HEK293 (cell line): Measurements from ENCODE around the gene DDIT3.

Source experiments
- CTCF ChIA-PET: fragments of 350-600 bp; formaldehyde crosslinking; extraction: SDS; loops from one replicate; lab custom pipeline; 2021; ENCODE audit warnings: antibody characterized with exemption; lab: Yijun Ruan, JAX
- POLR2A ChIA-PET: fragments of 300-600 bp; formaldehyde crosslinking; extraction: SDS; loops from one replicate; lab custom pipeline; 2020; ENCODE audit warnings: antibody characterized with exemption, inconsistent platforms; lab: Yijun Ruan, JAX
- H3K27ac ChIP-seq: fragments of 200-500 bp; sonication (Bioruptor generic); 2 replicates; pipeline ENCODE4 v1.5.1; 2014; ENCODE audit warnings: low read depth, low read length, control low read depth, inconsistent platforms; ENCODE audit errors: extremely low read depth
- H3K36me3 ChIP-seq, 2 experiments: fragments of 200-500 bp in 1 of 2; sonication (Bioruptor generic) in 1 of 2; 1 replicate in 1 of 2; 2 replicates in 1 of 2; pipeline ENCODE4 v1.5.1; 2014 to 2017; ENCODE audit warnings: inconsistent platforms in 2 of 2, low read length in 2 of 2; ENCODE audit not compliant: control insufficient read depth in 2 of 2, insufficient read depth in 1 of 2
- H3K4me1 ChIP-seq: fragments of 200-500 bp; sonication (Bioruptor generic); 2 replicates; pipeline ENCODE4 v1.5.1; 2014; ENCODE audit warnings: mild to moderate bottlenecking, low read length, inconsistent platforms; ENCODE audit not compliant: control insufficient read depth, insufficient read depth
- H3K4me3 ChIP-seq: 2 replicates; pipeline ENCODE4 v1.5.1; 2011; ENCODE audit warnings: low read depth, mild to moderate bottlenecking, control low read depth, low read length, moderate library complexity
- H3K9me3 ChIP-seq: fragments of 200-500 bp; sonication (Bioruptor generic); 2 replicates; pipeline ENCODE4 v1.5.1; 2014; ENCODE audit warnings: low read depth, low read length, inconsistent platforms; ENCODE audit not compliant: control insufficient read depth, insufficient read depth
- GLIS2 ChIP-seq: fragments of 450-650 bp; formaldehyde crosslinking; IDR thresholded peaks from 2 replicates; pipeline ENCODE4 v1.5.1; 2016; ENCODE audit warnings: missing biosample characterization, missing genetic modification characterization
- KLF1 ChIP-seq: fragments of 450-650 bp; formaldehyde crosslinking; IDR thresholded peaks from 2 replicates; pipeline ENCODE4 v1.5.1; 2016; ENCODE audit warnings: missing biosample characterization, missing genetic modification characterization
- KLF16 ChIP-seq: fragments of 450-650 bp; formaldehyde crosslinking; IDR thresholded peaks from 2 replicates; pipeline ENCODE4 v1.5.1; 2017; ENCODE audit warnings: missing biosample characterization, missing genetic modification characterization
- KLF7 ChIP-seq: fragments of 450-650 bp; formaldehyde crosslinking; IDR thresholded peaks from 2 replicates; pipeline ENCODE4 v1.5.1; 2016; ENCODE audit warnings: missing biosample characterization, missing genetic modification characterization, borderline replicate concordance
- KLF9 ChIP-seq: fragments of 450-650 bp; formaldehyde crosslinking; IDR thresholded peaks from 2 replicates; pipeline ENCODE4 v1.5.1; 2016; ENCODE audit warnings: missing biosample characterization, missing genetic modification characterization, low read depth
- OVOL3 ChIP-seq: fragments of 450-650 bp; formaldehyde crosslinking; IDR thresholded peaks from 2 replicates; pipeline ENCODE4 v1.5.1; 2016; ENCODE audit warnings: missing biosample characterization, missing genetic modification characterization
- SP2 ChIP-seq: fragments of 450-650 bp; formaldehyde crosslinking; IDR thresholded peaks from 2 replicates; pipeline ENCODE4 v1.5.1; 2016; ENCODE audit warnings: missing biosample characterization, missing genetic modification characterization
- ZEB2 ChIP-seq: fragments of 450-650 bp; formaldehyde crosslinking; IDR thresholded peaks from 2 replicates; pipeline ENCODE4 v1.5.1; 2016; ENCODE audit warnings: missing biosample characterization, missing genetic modification characterization
- ZFP69B ChIP-seq: fragments of 450-650 bp; formaldehyde crosslinking; IDR thresholded peaks from 2 replicates; pipeline ENCODE4 v1.5.1; 2016; ENCODE audit warnings: missing biosample characterization, missing genetic modification characterization
- ZNF155 ChIP-seq: fragments of 450-650 bp; formaldehyde crosslinking; IDR thresholded peaks from 2 replicates; pipeline ENCODE4 v1.5.1; 2016; ENCODE audit warnings: missing biosample characterization, missing genetic modification characterization
- ZNF341 ChIP-seq: fragments of 450-650 bp; formaldehyde crosslinking; IDR thresholded peaks from 2 replicates; pipeline ENCODE4; 2016; ENCODE audit warnings: low read depth, missing biosample characterization, missing genetic modification characterization
- ZNF366 ChIP-seq: fragments of 450-650 bp; formaldehyde crosslinking; conservative IDR thresholded peaks from 2 replicates; pipeline ENCODE4 v1.5.1; 2016; ENCODE audit warnings: missing biosample characterization, missing genetic modification characterization
- ZNF394 ChIP-seq: fragments of 450-650 bp; formaldehyde crosslinking; IDR thresholded peaks from 2 replicates; pipeline ENCODE4 v1.5.1; 2016; ENCODE audit warnings: missing biosample characterization, missing genetic modification characterization, mild to moderate bottlenecking, moderate library complexity, borderline replicate concordance
- ZNF423 ChIP-seq: fragments of 450-650 bp; formaldehyde crosslinking; IDR thresholded peaks from 2 replicates; pipeline ENCODE4 v1.5.1; 2016; ENCODE audit warnings: missing biosample characterization, missing genetic modification characterization
- ZNF501 ChIP-seq: fragments of 450-650 bp; formaldehyde crosslinking; IDR thresholded peaks from 2 replicates; pipeline ENCODE4 v1.5.1; 2016; ENCODE audit warnings: missing biosample characterization, missing genetic modification characterization
- ZNF596 ChIP-seq: fragments of 450-650 bp; IDR thresholded peaks from 2 replicates; pipeline ENCODE4 v1.5.0; 2018; ENCODE audit warnings: missing biosample characterization, mild to moderate bottlenecking, missing genetic modification characterization, moderate library complexity
- ZNF629 ChIP-seq: fragments of 450-650 bp; formaldehyde crosslinking; IDR thresholded peaks from 2 replicates; pipeline ENCODE4 v1.5.1; 2017; ENCODE audit warnings: missing biosample characterization, missing genetic modification characterization
- ZNF747 ChIP-seq: fragments of 450-650 bp; formaldehyde crosslinking; IDR thresholded peaks from 2 replicates; pipeline ENCODE4 v1.5.1; 2016; ENCODE audit warnings: missing biosample characterization, missing genetic modification characterization
- TF ChIP-seq, protein P1 (sequence below): fragments of 450-650 bp; formaldehyde crosslinking; IDR thresholded peaks from 2 replicates; pipeline ENCODE4 v1.5.1; 2016; ENCODE audit warnings: missing biosample characterization, missing genetic modification characterization
- TF ChIP-seq, protein P2 (sequence below): fragments of 450-650 bp; formaldehyde crosslinking; IDR thresholded peaks from 2 replicates; pipeline ENCODE4; 2016; ENCODE audit warnings: missing biosample characterization, missing genetic modification characterization
- TF ChIP-seq, protein P3 (sequence below): fragments of 450-650 bp; formaldehyde crosslinking; IDR thresholded peaks from 2 replicates; pipeline ENCODE4 v1.5.1; 2016; ENCODE audit warnings: missing biosample characterization, missing genetic modification characterization
- TF ChIP-seq, protein P4 (sequence below): fragments of 450-650 bp; formaldehyde crosslinking; optimal IDR thresholded peaks from 2 replicates; pipeline ENCODE3; 2016; ENCODE audit warnings: missing biosample characterization, mild to moderate bottlenecking, missing genetic modification characterization

Gene DDIT3

DNA sequence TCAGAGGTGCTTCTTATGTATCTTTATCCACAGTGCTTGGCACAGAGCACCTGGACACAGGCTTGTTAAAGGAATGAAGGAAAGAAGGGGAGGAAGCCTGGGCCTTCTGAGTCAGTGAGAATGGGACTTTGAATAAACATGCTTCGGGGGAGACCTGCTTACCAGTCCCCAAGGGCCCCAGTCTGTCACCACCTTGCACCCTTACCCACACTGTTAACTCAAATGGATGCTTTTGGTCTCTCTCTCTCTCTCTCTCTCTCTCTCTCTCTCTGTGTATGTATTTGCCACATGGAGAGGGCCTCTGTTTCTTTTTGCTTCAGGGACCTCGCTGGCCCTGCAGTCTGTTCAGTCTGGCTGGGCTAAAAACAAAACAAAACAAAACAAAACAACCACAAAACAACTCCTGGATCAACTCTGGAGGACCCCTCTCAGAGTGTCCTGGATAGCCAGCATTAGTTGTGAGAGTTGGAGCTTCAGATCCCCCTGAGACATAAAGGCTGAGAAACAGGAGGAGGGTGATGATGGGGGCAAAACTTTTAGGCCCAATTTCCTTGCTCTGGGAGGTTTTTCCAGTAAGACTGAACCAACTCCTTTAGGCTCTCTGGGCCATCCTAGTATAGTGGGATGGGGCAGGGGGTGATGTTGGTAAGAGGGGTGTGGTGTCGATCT lies 31.5 kb upstream of the DDIT3 start:
- no peak overlapping the region for H3K4me3 ChIP-seq
- peaks cover 2% of the 10 kb centered on the region; the same call in 1 of the 2 replicates for H3K4me1 ChIP-seq
- TF ChIP-seq SP2 (tag by site-specific recombination) (no peak), ZNF596 (tag by site-specific recombination) (peak; percentile 83)
- TF ChIP-seq, all 188 proteins: peak for 1
- no peaks in the 10 kb centered on the region for H3K9me3 ChIP-seq
- H3K27ac ChIP-seq, result no peak overlapping the region
- H3K36me3 ChIP-seq, result no peaks in the 10 kb centered on the region
- CTCF ChIA-PET, result interaction anchor here (0.6 to 2.2 kb wide), 5 partner anchors 20 to 174 kb away, joined by 3 to 11 read pairs (median 4); no protein-coding TSS in a partner anchor
- POLR2A ChIA-PET, result interaction anchor here (0.9 kb wide), 1 partner anchor 33 kb away, joined by 4 read pairs; no protein-coding TSS in a partner anchor

DNA sequence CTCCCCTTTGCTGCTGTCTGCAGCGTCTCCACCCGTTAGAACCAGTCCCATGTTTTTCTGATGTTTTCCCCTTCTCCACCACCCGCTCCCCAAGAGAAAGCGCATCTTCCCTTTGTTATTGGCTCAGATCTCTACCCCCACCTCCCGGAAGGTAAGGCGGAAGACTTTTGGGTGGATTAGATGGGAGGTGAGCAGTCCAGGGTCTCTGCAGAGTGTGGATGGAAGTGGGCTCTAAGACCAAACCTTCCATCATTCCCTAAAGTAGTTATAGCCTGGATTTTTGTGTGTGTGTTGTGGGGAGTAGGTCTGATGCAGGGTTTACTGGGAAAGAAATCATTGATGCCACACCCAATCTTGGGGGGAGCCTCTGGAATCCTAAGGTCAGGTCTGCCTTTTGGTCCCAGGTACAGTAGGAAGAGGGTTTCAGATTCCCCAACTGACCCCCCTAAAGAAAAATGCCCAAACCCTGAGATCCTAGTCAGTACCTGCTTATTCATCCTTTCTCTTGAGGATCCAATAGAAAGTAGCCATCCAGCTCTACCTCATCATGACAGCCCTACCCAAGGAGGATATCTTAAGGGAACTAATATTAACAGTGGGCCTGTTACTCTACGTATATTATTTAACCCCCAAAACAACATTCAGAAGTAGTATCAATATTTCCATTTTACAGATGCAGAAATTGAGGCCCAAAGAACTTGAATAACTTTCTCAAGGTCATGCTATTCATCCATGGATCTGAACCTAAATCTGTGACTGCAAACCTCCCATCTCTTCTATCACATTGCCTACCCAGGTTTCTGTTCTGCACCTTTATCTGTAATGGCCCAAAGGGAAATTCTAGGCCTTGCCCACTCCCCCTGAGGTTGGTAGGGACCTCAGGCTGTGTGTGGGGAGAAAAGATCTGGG lies 30.6 kb upstream of the DDIT3 start:
- CTCF ChIA-PET, result interaction anchor here (0.6 kb wide), 1 partner anchor 37 kb away, joined by 4 read pairs; no protein-coding TSS in a partner anchor
- POLR2A ChIA-PET, result no interaction called here
- H3K27ac ChIP-seq, result no peak overlapping the region
- H3K36me3 ChIP-seq, result peaks cover 0 to 3% of the 10 kb centered on the region in 2 experiments; a peak in 1 of 3 replicates
- no peaks in the 10 kb centered on the region for H3K9me3 ChIP-seq
- TF ChIP-seq KLF16, result no peak
- no peak for TF ChIP-seq ZNF423 (tag by site-specific recombination)
- TF ChIP-seq ZFP69B (tag by site-specific recombination), result no peak
- TF ChIP-seq, protein P1, sequence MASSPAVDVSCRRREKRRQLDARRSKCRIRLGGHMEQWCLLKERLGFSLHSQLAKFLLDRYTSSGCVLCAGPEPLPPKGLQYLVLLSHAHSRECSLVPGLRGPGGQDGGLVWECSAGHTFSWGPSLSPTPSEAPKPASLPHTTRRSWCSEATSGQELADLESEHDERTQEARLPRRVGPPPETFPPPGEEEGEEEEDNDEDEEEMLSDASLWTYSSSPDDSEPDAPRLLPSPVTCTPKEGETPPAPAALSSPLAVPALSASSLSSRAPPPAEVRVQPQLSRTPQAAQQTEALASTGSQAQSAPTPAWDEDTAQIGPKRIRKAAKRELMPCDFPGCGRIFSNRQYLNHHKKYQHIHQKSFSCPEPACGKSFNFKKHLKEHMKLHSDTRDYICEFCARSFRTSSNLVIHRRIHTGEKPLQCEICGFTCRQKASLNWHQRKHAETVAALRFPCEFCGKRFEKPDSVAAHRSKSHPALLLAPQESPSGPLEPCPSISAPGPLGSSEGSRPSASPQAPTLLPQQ (tag by site-specific recombination), result no peak
- TF ChIP-seq ZNF366 (tag by site-specific recombination), result peak; percentile 43; the same call in 1 of the 2 replicates
- no peak for TF ChIP-seq ZNF155 (tag by site-specific recombination)
- no peak for TF ChIP-seq KLF7 (tag by site-specific recombination)
- TF ChIP-seq KLF1 (tag by site-specific recombination), result no peak
- peaks cover 3% of the 10 kb centered on the region for H3K4me1 ChIP-seq
- H3K4me3 ChIP-seq, result no peak overlapping the region

DNA sequence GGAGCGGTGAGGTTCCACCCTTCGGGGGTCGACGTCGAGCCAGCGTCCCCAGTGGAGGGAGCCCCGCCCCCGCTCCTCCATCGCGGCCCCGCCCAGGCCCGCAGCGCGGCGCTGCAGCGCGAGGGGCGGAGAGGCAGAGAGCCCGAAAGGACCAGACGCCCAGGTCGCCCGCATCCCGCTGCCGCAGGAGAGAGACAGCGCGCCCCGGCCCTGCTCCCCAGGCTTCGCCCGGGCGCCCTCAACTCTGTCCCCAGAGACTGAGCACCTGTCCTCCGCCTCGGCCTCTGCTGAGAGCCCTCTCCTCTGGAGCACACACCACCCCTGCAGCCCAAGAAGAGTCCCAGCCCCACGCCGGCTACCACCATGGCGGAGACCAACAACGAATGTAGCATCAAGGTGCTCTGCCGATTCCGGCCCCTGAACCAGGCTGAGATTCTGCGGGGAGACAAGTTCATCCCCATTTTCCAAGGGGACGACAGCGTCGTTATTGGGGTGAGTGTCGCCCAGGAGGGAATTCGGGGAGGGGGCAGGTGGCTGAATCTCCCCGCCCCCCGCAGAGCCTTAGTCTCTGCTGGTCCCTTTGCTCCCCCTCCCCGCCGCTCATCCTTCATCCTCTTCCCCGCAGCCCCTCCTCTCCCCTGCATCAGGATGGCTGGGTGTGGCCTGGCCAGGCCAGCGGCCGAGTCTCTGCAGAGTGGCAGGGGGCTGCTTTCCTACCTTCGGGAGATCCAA lies 29.8 kb upstream of the DDIT3 start, which contains the start of gene KIF5A:
TSS of gene KIF5A (plus strand) at position 136 of the 732 bp plus-strand sequence. CDS start at position 364, 228 bp downstream.
- peak within 1 kb of the TSS; percentile 61 for H3K4me3 ChIP-seq
- CTCF ChIA-PET, result no interaction called here
- peaks cover 5% of the 10 kb centered on the region for H3K4me1 ChIP-seq
- peaks cover 4 to 11% of the 10 kb centered on the region in 2 experiments; a peak in 1 of 3 replicates for H3K36me3 ChIP-seq
- POLR2A ChIA-PET, result no interaction called here
- H3K27ac ChIP-seq, result no peak within 1 kb of the TSS
- no peaks in the 10 kb centered on the region for H3K9me3 ChIP-seq
- peak; percentile 89 for TF ChIP-seq KLF9 (tag by site-specific recombination)
- TF ChIP-seq, protein P2, sequence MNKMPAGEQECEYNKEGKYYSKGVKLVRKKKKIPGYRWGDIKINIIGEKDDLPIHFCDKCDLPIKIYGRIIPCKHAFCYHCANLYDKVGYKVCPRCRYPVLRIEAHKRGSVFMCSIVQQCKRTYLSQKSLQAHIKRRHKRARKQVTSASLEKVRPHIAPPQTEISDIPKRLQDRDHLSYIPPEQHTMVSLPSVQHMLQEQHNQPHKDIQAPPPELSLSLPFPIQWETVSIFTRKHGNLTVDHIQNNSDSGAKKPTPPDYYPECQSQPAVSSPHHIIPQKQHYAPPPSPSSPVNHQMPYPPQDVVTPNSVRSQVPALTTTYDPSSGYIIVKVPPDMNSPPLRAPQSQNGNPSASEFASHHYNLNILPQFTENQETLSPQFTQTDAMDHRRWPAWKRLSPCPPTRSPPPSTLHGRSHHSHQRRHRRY (tag by site-specific recombination), result no peak
- TF ChIP-seq ZNF501 (tag by site-specific recombination), result 0 out of 2 replicates have a peak, but pooled peaks have one; percentile 47
- TF ChIP-seq ZNF341 (tag by site-specific recombination), result peak; percentile 69
- TF ChIP-seq SP2 (tag by site-specific recombination), result peak; percentile 59
- TF ChIP-seq, protein P3, sequence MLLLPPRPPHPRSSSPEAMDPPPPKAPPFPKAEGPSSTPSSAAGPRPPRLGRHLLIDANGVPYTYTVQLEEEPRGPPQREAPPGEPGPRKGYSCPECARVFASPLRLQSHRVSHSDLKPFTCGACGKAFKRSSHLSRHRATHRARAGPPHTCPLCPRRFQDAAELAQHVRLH, result no peak
- TF ChIP-seq ZNF394 (tag by site-specific recombination), result no peak
- TF ChIP-seq ZNF747, result no peak
- peak; percentile 89 for TF ChIP-seq GLIS2 (tag by site-specific recombination)
- TF ChIP-seq, protein P4, sequence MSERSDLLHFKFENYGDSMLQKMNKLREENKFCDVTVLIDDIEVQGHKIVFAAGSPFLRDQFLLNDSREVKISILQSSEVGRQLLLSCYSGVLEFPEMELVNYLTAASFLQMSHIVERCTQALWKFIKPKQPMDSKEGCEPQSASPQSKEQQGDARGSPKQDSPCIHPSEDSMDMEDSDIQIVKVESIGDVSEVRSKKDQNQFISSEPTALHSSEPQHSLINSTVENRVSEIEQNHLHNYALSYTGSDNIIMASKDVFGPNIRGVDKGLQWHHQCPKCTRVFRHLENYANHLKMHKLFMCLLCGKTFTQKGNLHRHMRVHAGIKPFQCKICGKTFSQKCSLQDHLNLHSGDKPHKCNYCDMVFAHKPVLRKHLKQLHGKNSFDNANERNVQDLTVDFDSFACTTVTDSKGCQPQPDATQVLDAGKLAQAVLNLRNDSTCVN (tag by site-specific recombination), result peak; percentile 63
- TF ChIP-seq OVOL3, result 0 out of 2 replicates have a peak, but pooled peaks have one; percentile 27
- TF ChIP-seq ZNF629, result peak; percentile 37; the same call in 1 of the 2 replicates
- TF ChIP-seq ZEB2 (tag by site-specific recombination), result peak; percentile 15; the same call in 1 of the 2 replicates
